Skeletal muscle satellite cell (primary cell): ENCODE data around the gene RALB.

Experiments used
- H3K27me3 ChIP-seq: 2 replicates; pipeline ENCODE4 v1.7.0; 2013; ENCODE audit warnings: low read length; ENCODE audit not compliant: control insufficient read depth, insufficient read depth
- H3K36me3 ChIP-seq: 2 replicates; pipeline ENCODE4 v1.7.0; 2013; ENCODE audit warnings: mild to moderate bottlenecking, control low read depth, low read length; ENCODE audit not compliant: insufficient read depth
- H3K4me1 ChIP-seq: 2 replicates; pipeline ENCODE4 v1.7.0; 2013; ENCODE audit warnings: low read length; ENCODE audit not compliant: control insufficient read depth, insufficient read depth
- H3K4me2 ChIP-seq: 2 replicates; pipeline ENCODE4 v1.7.0; 2013; ENCODE audit warnings: mild to moderate bottlenecking, low read length
- H3K4me3 ChIP-seq: 2 replicates; pipeline ENCODE4 v1.7.0; 2013; ENCODE audit warnings: low read length
- H3K9ac ChIP-seq: 2 replicates; pipeline ENCODE4 v1.7.0; 2013; ENCODE audit warnings: mild to moderate bottlenecking, low read depth, low read length, moderate library complexity
- H3K9me3 ChIP-seq: replicated peaks from 2 replicates; pipeline ENCODE4 v1.7.0; 2013; ENCODE audit warnings: mild to moderate bottlenecking, control low read depth, low read length

The RALB gene

GRCh38 chr2:120260736-120261135, 8.1 kb downstream of the RALB start:
- Histone ChIP-seq H3K27me3 (no peaks in the 10 kb centered on the region), H3K9ac (no peak overlapping the region), H3K4me3 (no peak overlapping the region), H3K4me2 (no peak overlapping the region), H3K4me1 (peaks cover 17% of the 10 kb centered on the region), H3K36me3 (peaks cover 6% of the 10 kb centered on the region), H3K9me3 (no peaks in the 10 kb centered on the region)

GRCh38 chr2:120261387-120262006, 8.8 kb downstream of the RALB start:
- peaks cover 12% of the 10 kb centered on the region for H3K4me1 ChIP-seq
- H3K9me3 ChIP-seq: no peaks in the 10 kb centered on the region
- H3K4me2 ChIP-seq: no peak overlapping the region
- no peak overlapping the region for H3K9ac ChIP-seq
- H3K27me3 ChIP-seq: no peaks in the 10 kb centered on the region
- H3K36me3 ChIP-seq: peaks cover 6% of the 10 kb centered on the region
- H3K4me3 ChIP-seq: no peak overlapping the region

- H3K4me1 ChIP-seq: peaks cover 12% of the 10 kb centered on the region
- H3K4me2 ChIP-seq: peak overlapping the region; percentile 31
- no peaks in the 10 kb centered on the region for H3K27me3 ChIP-seq
- no peaks in the 10 kb centered on the region for H3K9me3 ChIP-seq
- no peak overlapping the region for H3K4me3 ChIP-seq
- no peak overlapping the region for H3K9ac ChIP-seq
- H3K36me3 ChIP-seq: peaks cover 6% of the 10 kb centered on the region
Observed at GRCh38 chr2:120262150-120262549, 9.5 kb downstream of the RALB start.

- H3K4me3 ChIP-seq: no peak overlapping the region
- H3K36me3 ChIP-seq: peaks cover 6% of the 10 kb centered on the region
- H3K9ac ChIP-seq: no peak overlapping the region
- no peaks in the 10 kb centered on the region for H3K27me3 ChIP-seq
- peaks cover 12% of the 10 kb centered on the region for H3K4me1 ChIP-seq
- peak overlapping the region; percentile 31 for H3K4me2 ChIP-seq
- H3K9me3 ChIP-seq: no peaks in the 10 kb centered on the region
Observed at GRCh38 chr2:120262761-120263428, 10.2 kb downstream of the RALB start.

- Histone ChIP-seq H3K4me1 (peaks cover 12% of the 10 kb centered on the region), H3K9me3 (peaks cover 2% of the 10 kb centered on the region), H3K27me3 (no peaks in the 10 kb centered on the region), H3K4me3 (no peak overlapping the region), H3K36me3 (peaks cover 3% of the 10 kb centered on the region), H3K9ac (no peak overlapping the region), H3K4me2 (no peak overlapping the region)
Observed at GRCh38 chr2:120265006-120265405, 12.4 kb downstream of the RALB start.

GRCh38 chr2:120267348-120267747, 14.7 kb downstream of the RALB start:
- Histone ChIP-seq H3K36me3 (peaks cover 3% of the 10 kb centered on the region), H3K4me2 (no peak overlapping the region), H3K9ac (no peak overlapping the region), H3K9me3 (peaks cover 2% of the 10 kb centered on the region), H3K4me1 (peaks cover 9% of the 10 kb centered on the region), H3K27me3 (no peaks in the 10 kb centered on the region), H3K4me3 (no peak overlapping the region)

GRCh38 chr2:120269076-120269744, 16.6 kb downstream of the RALB start:
- Histone ChIP-seq H3K36me3 (peaks cover 3% of the 10 kb centered on the region), H3K9ac (no peak overlapping the region), H3K4me1 (peaks cover 5% of the 10 kb centered on the region), H3K4me2 (no peak overlapping the region), H3K9me3 (peaks cover 2% of the 10 kb centered on the region), H3K27me3 (no peaks in the 10 kb centered on the region), H3K4me3 (no peak overlapping the region)

- H3K9me3 ChIP-seq: peaks cover 2% of the 10 kb centered on the region
- no peak overlapping the region for H3K4me3 ChIP-seq
- H3K4me2 ChIP-seq: no peak overlapping the region
- peaks cover 5% of the 10 kb centered on the region for H3K4me1 ChIP-seq
- H3K27me3 ChIP-seq: no peaks in the 10 kb centered on the region
- H3K36me3 ChIP-seq: peaks cover 3% of the 10 kb centered on the region
- no peak overlapping the region for H3K9ac ChIP-seq
Observed at GRCh38 chr2:120269816-120270215, 17.2 kb downstream of the RALB start.

GRCh38 chr2:120271711-120272379, 19.2 kb downstream of the RALB start:
- H3K4me2 ChIP-seq: no peak overlapping the region
- peaks cover 5% of the 10 kb centered on the region for H3K4me1 ChIP-seq
- no peaks in the 10 kb centered on the region for H3K27me3 ChIP-seq
- peaks cover 2% of the 10 kb centered on the region for H3K9me3 ChIP-seq
- peaks cover 3% of the 10 kb centered on the region for H3K36me3 ChIP-seq
- H3K4me3 ChIP-seq: no peak overlapping the region
- H3K9ac ChIP-seq: no peak overlapping the region

GRCh38 chr2:120272763-120273481, 20.3 kb downstream of the RALB start:
- H3K9me3 ChIP-seq: peaks cover 2% of the 10 kb centered on the region
- no peak overlapping the region for H3K9ac ChIP-seq
- peaks cover 3% of the 10 kb centered on the region for H3K36me3 ChIP-seq
- H3K4me3 ChIP-seq: no peak overlapping the region
- H3K4me1 ChIP-seq: peaks cover 5% of the 10 kb centered on the region
- H3K27me3 ChIP-seq: no peaks in the 10 kb centered on the region
- H3K4me2 ChIP-seq: no peak overlapping the region
